HG02938 (cell line): ENCODE measurements around the gene ZNF444.

Experiments used
- ATAC-seq: cut with Tn5 transposase; IDR thresholded peaks from one replicate; pipeline ENCODE4 v1.9.1; 2021; ENCODE audit warnings: mild to moderate bottlenecking, moderate library complexity; ENCODE audit not compliant: unreplicated experiment

The ZNF444 gene

DNA sequence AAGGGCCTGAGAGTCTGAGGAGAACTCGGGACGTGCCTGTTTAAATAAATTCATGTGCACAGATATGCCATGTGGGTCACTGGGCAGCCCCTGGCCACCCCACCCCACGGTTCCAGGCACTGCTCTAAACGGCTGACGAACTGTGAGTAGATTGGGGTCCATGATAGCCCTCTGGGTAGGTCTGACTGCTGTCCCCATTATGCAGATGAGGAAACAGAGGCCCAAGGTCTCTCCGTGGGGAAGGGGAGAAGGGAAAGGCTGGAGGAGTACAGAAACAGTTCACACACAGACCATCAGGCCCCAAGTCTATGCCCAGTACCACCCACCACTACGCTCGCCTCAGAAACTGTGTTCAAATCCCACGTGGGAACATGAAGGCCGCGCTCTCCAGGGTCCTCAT lies 34.1 kb upstream of the ZNF444 start:
- no peak for ATAC-seq

DNA sequence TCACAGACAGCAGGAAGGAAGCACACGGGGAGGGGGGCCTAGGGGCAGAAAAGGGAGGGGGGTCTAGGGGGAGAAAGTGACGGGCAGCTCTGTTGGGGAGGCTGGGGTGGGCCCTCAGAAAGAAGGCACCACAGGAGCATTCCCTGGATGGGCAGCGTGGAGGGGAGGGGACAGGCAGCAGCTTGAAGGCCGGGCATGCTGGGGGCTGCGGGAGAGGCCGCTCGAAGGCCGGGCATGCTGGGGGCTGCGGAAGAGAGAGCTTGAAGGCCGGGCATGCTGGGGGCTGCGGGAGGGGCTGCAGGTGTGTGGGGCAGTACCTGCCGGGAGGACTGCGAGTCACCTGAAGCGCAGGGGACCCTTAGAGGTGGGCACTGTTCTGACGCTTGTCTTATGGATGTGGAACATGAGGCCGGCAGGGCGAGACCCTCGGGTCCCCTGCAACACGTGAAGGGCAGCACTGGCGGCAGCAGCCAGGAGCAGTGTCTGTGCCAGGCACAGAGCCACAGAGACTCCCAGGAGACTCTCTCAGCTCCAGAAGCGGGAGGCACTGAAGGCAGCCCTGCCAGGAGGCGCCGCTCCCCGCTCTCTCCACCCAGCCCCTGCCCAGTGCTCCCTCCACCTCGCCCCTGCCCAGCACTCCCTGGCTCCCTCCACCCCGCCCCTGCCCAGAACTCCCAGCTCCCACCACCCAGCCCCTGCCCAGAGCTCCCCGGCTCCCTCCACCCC lies 33.3 kb upstream of the ZNF444 start:
- no peak for ATAC-seq

DNA sequence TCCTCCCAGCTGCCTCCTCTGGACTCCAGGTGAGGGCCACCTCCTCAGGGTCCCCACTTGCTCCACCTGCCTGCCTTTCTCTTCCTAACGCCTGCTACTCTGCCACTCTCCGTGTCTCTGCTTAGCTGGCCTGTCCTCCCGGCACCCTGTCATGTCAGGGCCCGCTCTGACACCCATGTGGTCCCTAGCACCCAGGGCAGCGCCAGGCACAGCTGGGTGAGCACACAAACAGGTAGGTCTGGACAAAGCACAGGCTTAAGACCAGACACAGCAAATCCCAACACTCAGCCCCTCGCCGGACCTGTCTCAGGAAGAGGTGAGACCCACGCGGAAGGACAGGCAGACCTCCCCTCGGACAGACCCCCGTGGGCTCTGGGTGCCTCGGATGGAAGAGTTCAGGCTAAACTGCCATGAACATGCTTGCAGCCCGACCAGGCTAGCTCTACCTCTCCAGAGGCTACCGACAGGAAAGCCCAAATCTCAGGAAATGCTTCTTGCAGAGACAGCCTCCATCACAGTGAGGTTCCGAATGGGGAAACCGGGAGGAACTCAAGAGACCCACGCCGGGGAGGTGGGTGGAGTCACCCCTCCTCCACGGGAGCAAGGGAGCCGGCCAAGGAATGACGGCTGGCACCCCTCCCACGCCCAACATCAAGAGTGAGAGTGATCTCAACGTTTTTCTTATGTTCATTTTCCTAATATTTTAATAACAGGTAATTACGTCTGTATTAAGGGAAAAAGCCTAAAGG lies 32.5 kb upstream of the ZNF444 start:
- ATAC-seq, result no peak

DNA sequence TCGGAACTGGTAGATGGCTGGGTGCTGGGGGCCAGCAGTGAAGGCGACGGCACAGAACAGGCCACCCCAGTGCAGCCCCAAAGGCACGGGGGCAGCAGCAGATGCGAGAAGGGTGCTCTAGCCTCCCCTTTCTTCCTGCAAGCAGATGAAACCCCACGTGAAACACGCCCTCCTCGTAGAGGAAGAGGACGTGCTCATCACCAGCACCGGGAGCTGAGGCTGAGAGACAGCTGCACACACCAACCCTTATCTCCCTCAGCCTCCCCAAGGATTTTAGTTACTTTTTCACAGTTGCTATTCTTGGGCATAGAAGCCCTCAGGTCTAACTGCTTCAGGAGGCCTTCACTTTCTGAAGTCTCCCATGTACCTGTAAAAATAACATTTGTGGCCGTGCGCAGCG lies 31.9 kb upstream of the ZNF444 start:
- no peak for ATAC-seq

DNA sequence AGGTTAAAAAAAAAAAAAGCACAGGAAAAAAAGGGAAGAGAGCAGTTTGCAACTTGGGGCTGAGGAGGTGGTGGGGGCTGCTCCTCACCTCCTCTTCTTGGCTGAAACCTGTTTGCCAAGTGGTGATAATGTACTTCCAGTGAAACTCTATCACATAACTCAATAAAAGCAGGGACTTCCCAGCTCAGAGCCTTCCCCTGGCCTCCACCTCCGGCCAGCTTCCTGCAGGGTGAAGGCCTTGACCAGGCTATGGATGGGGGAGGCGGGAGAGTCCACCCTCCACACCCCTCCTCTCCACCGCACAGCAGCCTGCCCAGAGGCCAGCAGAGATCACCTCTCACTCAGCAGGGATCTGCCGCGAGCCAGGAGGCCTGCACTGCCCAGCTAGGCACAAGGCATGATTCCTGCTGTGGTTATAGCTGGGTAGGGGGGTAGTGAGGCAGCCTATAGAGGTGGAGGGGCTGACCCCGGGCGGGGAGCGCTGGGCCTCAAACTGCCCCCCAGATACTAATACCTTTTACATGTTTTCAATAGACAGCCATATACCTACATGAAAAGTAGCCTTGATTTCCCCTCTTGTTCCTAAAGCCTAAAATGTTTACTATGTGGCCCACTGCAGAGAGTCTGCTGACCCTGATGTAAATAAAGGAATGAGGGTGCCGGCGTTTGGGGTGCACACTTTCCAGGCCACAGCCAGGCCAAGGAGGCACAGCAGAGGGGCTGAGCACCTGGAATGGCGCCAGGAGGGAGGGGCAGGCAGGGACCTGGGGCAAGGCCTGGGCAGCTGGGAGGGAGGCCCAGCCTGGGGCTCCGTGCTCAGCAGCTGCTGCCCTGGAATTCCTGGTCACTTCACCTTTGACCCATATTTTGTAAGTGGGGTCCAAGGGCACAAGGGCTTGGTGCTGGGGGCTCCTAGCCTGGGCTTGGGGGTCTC lies 30.3 kb upstream of the ZNF444 start:
- ATAC-seq, result no peak

DNA sequence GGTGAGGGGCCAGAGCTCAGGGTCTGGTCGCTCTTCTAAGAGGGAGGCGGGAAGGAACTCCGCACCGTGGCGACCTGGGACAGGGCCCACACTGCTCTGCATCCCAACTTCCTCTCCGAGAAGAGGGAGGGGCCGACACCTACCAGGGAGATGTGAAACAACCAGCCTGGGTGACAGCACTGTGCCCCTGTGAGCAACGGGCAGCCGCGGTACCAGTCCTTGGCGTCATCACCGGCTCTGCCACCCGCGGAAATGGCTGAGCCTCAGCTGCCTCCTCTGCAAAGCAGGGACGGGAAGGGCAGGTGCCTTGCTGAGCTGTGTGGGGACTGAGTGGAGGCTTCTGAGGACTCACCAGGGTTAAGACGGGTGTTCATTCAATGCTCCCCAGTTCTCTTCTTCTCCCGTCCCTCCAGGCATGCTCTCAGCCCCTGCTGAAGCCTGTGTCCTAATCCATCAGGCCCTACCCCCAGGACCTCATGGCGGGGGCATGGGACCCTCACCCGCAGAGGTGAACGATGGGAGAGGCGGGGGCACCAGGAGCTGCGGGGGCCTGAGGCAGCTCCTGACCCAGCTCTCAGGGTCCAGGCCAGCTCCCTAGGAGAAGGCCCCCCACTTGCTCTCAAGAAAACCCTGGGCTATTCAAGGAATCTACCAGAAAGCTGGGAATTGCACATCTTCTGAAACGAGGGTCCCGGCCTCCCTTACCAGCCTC lies 29.3 kb upstream of the ZNF444 start:
- ATAC-seq, result no peak

DNA sequence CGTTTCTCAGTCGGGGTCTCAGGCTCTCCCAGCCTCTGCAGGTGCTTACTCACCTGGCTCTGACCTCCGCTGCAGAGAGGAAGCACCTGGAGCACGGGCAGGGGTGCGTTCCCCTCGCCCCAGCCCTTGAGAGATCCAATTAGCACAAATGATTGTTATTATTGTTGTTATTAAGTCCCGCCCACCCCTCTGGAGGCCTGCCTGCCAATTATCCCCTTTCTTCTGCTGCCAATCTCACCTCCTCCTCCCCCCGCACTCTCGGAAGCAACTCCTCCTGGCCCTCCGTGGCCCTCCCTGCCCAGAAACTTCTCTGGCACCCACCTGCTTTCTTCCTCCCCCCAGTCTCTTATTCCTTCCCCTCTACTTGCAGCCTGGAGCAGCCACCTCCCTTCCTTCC lies 28.8 kb upstream of the ZNF444 start:
- no peak for ATAC-seq

DNA sequence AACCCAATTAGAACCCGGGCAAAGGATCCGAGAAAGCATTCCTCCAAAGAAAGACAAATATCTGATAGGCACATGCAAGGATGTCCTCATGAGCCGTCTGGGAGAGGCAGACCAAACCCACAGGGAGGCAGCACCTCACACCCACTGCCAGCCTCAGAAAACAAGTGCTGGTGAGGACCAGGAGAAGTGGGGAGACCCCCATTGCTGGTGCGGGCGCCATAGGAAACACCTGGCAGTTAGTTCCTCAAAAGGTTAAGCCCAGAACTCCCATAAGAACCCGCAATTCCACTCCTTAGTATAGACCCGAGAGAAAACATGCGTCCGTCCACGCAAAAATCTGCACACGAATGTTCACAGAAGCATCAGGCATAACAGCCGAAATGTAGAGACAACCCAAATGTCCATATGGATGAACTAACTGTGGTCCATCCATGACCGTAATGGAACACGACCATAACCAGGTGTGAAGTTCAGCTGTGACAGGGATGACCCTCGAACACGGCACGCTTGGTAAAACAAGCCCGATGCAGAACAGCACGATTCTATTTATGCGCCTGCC lies 27.9 kb upstream of the ZNF444 start:
- no peak for ATAC-seq

DNA sequence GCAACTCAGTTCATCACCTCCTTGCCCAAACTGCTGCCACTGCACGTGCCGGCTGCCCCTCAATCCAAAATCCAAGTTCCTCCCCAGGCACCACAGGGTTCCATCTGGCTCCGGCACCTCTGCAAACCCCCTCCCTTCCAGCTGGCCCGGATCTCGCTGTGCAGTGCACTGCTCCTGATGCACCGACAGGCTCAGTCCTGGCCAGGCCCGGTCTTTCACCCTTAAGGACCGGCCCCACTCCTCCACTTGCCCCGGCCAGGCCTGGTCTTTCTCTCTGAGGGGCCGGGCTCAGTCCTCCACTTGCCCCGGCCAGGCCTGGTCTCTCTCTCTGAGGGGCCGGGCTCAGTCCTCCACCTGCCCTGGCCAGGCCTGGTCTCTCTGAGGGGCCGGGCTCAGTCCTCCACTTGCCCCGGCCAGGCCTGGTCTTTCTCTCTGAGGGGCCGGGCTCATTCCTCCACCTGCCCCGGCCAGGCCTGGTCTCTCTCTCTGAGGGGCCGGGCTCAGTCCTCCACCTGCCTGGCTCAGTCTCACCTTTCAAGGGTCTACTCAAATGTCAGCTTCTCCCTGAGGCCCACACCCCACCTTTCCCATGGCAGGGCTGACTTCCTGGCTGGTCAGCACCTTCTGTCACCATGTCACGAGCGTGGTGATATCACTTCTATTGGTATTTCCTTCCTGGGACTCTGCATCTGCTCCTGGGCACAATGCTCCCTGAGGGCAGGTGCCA lies 26.9 kb upstream of the ZNF444 start:
- no peak for ATAC-seq

DNA sequence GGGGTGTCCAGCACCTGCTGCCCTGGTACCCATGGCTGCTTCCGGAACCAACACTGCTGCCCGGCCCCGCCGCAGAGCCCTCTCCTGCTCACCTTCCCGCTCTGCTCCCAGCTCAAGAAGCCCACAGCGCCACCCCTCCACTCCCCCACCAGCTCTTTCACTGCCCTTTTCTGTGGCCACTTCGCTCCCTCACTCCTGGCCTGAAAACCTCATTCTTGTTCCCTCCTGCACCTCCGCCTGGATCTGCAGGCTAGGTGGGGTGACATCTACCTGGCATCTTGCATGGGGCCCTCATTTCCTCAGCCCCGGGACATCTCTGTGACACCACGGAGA lies 26.3 kb upstream of the ZNF444 start:
- ATAC-seq, result no peak

DNA sequence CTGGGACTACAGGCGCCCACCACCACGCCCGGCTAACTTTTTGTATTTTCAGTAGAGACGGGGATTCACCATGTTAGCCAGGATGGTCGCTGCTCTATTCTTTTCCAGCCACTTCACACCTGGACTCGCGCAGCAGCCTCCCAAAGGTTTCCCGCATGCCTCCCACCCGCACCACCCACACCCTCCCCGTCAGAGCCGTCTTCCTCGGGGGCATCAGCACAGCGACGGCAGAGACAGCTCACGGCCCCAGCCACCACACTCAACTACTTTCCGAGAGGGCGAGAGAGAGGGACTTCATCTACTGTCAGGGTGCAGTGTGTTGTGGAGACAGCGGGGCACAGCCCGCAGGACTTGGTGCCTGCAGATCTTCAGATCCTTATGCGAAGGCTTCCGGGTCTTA lies 25.6 kb upstream of the ZNF444 start:
- ATAC-seq, result no peak

DNA sequence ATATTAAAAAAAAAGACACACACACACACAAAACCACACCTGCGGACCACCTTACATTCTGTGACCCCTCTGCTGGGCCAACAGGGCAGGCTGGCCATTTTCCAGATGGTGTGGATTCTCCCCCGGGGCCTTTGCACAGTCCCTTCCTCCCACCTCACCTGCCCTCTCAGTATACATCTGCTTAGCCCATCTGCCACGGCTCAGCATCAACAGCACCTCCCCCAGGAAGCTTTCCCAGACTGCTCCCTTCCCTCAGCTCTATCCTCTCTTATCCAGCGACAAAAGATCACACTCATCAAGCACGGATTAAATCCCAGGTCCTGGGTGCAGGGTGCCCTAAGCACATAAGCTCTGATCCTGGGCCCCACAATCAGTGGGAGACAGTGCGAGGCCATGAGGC lies 24.5 kb upstream of the ZNF444 start:
- ATAC-seq, result no peak

DNA sequence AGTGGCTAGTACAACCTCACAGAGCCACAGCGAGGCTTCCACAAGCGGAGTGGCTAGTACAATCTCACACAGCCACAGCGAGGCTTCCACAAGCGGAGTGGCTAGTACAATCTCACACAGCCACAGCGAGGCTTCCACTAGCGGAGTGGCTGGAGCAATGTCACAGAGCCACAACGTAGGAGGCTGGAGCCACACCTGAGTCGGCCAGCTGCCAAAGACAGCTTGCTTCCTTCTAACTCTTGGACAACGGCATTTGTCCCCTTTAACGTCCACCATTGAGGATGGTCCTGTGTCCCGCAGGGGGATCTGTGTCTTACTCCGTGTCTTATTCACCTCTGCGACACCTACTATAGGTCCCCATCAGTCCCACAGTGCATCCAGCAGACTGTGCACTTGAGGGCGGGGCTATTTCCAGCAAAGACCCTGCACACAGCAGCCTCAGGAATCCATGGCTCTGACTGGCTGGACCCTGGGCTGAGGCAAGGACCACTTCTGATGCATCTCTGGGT lies 23.7 kb upstream of the ZNF444 start:
- ATAC-seq, result no peak

DNA sequence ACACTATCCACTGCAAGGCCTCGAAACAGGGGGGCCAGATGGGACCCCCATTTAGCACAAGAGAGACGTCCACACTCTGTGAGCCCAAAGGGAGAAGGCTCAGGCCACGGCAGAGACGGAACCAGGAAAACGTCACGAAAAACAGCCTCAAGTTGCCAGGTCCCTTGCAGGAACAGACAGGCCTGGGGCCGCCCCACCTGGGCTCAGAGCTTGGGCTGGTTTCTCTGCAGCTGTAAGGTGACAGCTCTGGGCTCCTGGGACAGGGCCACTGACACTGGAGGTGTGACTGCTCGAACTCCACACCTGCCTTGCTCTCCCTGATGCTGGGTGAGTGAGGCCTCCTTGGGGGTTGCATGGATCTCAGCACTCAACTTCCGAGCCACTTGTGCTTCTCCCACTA lies 23.2 kb upstream of the ZNF444 start:
- no peak for ATAC-seq

DNA sequence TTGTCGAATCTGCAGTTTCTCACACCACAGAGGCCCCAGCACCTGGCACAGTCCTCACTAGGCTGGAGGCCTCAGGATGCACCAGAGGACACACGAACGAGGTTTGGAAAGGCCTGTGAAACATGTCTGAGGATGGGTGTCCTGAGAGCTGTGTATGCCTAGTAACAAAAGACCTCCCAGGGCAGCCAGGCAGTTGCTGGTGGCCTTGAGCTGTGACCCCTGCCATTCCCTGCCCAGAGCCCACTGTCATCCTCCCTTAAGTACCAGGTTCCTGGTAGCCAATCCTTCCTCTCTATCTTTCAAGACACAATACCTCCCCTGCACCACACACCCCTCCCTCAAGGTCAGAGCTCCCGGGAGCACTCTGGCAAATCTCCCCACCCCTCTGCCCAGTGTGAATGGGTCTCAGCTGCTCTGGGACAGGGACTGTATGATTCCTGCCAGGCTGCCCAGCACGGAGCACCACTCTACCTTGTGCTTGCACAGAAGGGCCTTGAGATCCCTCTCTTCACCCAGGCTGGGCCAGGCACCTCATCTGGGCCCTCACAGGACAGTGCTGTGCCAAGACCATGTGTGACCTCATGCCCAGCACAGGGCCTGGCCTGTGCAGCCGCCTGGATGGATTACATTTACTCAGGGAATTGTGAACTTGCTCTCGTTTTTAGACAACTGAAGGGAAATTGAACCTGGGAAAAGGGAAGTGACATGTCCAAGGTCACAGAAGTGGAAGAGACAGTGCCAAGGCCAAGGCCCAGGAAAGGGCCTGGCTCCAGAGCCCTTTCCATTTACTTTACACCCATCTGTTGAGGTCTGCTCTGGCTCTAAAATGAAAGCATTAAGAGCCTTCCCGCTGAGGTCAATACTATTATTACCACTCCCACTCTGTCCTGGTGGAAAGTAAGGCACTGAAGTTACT lies 22.2 kb upstream of the ZNF444 start:
- ATAC-seq, result no peak

DNA sequence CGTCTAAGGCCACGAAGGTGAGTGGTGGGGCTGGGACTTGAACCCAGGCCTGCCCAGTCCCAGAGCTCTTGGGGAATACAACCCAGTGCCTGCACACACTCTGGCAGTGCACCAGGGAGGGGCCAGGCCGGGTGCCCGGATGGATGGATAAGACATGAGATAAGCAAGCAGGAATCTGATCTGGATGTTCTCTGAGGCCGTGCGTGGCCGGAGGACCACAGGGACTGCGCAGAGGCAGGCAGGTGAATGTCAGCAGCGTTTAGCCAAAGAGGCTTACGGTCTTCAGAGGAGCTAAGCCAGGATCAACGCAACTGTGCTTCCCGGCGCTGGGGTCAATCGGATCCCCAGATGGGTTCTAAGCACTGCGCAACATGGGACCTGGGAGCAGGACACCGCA lies 21.5 kb upstream of the ZNF444 start:
- no peak for ATAC-seq

DNA sequence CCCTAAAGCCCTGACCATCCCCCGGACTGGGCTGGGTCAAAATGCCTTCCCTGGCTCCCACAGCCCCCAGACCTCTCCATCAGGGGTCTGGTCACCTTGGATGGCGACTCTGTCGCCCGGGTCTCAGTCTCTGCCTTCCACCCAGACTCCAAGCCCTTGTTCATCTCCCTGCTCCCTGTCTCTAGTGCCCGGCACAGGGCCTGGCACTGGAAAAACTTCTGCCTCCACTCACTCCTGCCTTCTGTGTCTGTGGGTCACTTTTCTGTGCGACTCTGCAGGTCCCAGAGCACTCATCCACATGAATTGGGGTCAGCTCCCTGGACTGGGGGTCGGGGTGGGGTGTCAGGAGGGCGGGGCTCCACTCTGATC lies 21.1 kb upstream of the ZNF444 start:
- ATAC-seq, result no peak

DNA sequence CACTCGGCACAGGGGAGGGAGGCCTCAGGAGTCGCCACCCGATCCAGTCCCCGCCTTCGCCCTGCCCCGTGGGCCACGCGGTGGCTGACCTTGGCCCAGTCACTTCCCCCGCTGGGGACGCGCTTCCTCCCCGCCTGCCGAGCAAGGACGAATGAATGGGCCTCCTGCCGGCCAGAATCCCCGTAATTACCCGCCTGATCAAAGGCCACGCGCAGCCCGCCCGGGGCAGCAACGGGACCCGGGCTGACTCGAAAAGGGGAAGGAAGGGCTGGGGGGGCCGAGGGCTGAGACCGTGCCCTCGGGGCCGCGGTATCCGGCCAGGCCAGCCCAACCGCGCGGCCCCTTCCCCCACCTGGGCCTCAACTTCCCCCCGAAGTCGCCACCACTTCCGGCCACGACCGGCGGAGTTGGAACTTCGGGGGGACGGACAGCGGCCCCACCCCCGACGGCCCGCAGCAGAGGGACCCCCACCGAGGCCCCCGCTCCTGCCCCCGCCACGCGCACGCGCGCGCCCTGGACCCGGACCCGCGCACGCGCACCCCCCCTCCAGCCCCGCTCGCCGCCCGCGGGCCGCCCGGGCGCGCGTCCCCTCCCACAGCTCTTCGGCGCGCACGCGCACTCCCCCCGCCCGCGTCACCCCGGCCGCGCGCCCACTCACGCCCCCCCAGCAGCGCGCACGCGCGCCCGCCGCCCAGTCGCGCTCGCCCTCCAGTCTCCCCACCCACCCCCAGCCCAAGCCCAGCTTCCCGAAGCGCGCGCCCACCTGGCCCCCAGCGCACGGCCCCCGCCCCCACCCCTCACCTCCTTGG lies 20.5 kb upstream of the ZNF444 start:
- ATAC-seq, result peak; percentile 25
